Stimulated activated CD8-positive, alpha-beta memory T cell treated with anti-CD3 and anti-CD28 coated beads, Interleukin-4, amount 100 ng/mL, for 1 hour (primary cell): ENCODE results near the gene PCSK6.

Experiments used
- DNase-seq, 2 donors: peaks; one replicate each; pipeline ENCODE4 v3.0.0-alpha.2; 2020; ENCODE audit warnings: low read depth in 2 of 2, low spot score in 1 of 2

PCSK6 gene

DNA sequence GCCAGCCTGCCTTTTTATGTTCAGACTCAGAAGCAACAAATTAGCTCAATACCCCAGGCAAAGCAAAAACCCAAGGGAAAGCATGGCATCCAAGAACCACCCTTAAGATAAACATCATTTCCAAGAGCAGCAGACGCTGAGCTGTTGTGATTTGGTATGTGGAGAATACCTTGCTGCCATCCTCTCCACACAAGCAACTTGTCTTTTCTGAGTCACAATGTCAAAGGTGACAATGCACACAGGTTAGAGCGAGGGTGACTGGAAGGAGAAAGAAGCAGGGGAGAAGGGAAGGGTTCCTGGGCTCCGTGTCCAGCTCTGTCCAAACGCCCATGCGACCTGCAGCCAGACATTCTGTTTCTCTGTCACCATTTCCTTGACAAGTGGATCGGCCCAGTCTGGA is 6.0 kb downstream of the PCSK6 start:
- DNase-seq = no peak

DNA sequence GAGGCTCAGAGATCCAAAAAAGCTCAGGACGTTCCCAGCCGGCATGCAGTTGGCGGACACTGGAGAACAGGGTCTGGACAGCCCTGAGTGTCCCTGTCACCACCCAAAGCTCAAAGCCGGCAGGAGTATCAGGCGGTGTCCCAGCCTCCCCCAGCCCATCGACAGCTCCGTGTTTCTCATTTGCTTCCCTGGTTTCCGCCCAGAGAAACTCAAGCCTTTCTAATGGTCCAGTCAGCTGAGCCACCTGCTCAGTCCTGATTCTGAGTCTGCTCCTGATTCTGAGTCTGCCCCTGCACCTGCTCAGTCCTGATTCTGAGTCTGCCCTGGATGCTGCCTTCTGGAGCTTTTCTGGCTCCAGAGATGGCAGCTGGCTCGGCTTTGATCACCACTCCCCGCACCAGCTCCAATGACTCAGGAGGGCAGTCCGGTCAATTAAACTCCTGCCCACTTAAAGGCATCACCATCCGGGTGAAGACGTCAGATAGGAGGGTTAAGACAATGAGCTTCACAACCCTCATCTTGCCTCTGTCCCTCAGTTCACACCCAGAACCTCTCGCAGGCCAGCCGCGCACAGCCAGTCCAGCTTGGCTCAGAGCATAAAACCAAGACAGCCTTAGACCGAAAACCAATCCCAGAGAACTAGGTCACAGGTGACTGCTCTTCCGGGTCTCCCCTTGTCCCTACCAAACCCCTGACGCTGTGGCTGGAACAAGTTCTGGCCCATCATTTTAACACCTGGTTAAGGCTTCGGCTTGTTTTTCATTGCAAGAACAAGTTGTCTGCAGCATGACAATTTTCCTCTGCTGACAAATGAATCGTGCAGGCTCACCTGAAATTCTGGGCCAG is 6.8 kb downstream of the PCSK6 start:
- DNase-seq = no peak

DNA sequence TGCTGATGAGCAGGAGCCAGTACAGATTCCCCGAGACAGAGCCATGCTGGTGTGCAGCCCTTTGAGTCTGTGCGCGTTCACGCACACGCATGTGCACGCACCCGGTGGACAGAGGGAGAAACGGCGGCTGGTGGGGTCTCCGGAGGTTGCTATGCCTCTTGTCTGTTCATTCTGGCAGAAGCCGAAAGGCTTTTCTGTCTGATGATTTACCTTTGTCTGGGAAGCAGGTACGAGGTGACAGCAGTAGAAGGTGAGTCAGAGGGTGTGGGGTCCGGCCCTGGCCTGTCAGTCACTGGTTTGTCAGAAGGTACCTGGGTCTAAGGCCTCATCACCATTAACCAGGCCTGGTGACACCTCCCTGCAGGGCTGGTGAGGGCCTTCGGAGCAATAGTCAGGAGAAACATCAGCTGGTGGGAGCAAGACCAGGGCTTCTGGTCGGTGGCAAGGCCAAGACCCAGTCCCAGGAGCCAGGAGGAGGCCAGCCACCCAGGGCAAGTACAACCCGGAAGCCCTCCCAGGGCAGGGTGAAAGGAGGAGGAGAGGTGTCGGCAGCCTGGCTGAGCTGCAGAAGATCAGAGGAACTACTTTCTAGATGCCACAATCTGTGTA is 7.5 kb downstream of the PCSK6 start:
- no peak for DNase-seq

DNA sequence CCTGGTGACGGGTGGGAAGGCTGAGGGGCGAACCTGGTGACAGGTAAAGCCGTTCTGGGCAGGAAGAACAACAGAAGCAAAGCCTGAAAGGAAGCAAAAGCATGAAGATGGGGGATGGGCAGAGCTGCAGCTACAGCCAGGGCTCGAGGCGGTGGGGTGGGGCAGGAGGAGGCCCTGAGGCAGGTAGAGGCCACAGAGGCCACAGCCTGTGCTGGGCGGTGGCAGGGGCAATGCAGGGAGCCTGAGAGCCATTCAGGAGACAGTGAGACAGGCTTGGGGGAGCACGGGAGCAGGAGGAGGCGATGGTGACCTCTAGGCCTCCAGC is 8.2 kb downstream of the PCSK6 start:
- no peak for DNase-seq

DNA sequence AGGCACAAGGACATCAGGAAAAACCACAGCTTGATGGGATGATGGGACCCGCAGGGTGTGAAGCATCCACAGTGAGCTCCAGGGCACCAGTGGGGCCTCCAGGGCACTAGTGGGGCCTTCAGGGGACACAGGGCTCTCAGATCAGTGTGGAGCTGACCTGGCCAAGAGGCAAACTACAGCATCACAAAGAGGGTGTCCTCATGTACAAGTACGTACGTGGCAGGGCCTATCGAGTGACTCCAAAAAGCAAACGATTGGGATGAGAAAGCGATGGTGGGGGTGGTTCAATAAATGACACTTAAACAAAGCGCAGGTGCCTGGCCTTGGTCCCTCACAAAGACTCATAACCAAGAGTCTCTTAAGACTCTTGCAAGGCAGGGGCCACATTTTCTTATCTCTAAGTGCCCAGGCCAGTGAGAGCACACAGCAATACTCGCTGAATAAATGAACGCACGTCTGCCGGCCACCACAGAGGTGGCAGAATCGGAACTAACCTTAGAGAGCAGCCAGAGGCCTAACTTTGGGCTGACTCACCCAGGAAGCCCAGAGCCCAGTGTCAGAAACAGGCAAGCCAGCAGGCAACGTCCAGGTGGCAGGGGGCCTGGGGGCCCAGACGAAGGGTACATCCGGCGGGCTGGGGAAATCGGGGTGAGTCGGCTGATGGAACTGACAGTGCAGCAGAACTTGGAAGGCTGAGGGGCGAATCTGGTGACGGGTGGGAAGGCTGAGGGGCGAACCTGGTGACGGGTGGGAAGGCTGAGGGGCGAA is 8.7 kb downstream of the PCSK6 start:
- no peak for DNase-seq

DNA sequence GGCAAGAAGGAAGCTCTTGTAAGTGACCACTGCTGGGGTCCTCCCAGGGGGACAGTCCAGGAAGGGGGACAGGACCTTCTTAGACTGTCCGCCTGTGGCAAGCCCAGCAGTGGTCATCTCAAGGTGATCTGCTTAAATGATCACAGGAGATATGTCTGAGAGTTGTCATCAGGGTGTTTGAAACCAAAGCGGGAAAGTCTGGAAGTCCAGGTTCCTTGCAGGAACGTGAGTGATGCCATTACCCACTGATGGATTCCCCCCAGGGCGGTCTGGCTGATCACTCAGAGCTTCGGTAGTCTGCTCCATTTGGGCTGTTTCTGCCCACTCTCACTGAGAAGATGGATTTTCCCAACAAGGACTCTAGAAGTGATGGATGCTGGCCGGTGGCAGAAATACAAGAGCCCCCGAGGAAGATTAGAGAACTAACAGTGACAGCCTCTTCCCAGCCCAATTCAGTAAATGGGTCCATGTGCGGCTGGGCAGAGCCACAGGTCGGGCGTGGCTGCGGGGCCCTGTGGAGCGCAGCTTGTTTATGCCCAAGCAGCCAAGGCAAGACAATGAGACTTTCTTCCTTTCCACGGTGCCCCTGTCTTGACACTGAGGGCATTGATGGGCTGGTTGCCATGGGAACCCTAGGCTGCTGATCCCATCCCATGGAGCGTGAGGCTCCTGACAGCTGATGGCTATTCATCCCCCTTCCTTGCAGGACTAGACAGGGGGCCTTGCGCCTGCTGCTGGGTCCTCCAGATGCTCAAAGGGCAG is 9.5 kb downstream of the PCSK6 start:
- no peak for DNase-seq

DNA sequence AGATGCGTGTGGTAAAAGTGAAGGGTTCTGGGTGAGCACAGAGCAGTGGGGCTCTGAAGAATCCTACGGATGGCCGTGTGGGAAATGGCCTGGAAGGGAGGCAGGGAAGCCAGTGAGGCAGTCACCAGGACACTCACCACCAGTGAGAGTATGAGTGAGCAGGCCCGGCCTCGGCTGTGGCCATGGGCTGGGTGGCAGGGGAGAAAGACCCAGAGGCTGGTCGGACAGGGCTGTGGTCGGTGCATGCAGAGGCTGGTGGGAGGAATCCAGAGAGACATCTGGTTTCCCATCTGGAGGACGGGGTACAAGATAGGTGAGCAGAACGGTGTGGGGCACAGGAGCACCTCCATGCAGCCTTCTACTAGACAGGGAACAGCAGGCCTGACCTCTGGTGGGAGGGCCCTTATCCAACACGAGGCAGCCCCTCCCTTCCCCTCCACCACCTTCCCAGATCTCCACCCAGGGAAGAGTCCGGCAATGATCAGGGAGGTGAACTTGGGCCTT is 10.1 kb downstream of the PCSK6 start:
- DNase-seq = no peak

DNA sequence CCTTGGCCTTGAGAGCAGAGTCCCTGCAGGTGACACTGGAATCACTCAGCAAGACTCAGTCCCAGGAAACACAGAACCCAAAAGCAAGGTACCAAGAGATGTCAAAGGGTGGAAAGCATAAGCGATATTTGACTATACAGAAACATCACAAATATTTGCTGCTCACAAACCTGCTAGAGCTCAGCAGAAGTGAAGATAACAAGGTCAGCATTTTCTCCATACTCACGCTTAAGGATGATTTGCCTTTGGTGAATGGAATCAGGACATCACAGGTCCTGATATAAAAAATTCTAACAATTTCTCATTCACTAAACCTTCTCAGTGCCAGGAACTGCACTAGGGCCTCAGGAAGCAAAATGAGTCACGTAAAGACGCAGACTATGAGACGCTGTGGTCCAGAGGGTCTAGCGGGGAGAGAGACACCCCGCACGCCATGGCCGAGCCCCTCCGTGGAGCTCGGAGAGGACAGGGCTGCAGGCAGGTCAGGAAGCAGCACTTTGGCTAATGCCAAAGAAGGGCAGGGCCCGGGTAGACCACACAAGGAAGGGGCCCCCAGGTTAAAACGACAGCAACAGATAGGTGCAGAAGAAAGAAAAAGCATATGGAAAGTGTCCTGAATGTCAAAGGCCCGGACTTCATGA is 10.7 kb downstream of the PCSK6 start:
- DNase-seq = no peak

DNA sequence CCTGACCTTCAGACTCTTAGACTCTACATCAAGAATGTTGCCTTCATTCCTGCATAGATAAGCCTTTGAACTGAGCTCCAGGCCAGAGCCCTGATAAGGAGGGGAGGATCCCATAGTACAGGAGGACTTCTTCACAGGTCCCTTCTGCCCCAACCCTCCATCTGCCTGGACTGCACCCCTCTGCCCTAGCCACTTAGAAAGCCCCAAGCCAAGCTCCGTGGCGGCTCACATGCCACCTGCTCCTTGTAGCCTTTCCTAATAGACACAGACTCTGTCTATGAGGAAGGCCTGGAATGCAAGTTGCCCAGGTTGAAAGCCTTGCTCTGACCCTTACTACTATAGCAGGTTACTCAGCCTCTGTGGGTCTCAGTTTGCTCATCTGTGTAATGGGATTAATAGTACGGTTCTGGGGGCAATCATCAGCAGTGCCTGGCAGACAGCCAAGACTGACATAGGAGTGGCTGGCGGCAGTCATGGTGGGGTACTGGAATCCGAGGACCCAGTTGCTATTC is 11.6 kb downstream of the PCSK6 start:
- no peak for DNase-seq

DNA sequence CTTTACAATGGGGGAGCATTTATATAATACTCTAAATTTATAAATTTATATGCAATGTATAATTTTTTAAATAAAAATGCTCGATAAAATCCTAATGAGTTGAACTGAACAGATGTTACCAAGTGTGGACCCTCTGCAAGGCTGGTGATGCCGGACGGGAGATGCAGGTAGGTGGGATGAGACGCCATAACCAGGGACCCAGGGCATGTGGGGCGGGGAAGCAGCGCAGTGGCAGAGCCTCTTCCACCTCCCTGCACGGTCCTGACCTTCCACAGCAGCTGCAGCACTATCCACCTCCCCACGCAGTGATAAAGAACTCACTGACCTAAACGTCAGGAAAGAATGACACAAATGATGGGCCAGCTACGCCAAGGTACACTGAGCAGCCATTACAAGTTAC is 12.8 kb downstream of the PCSK6 start:
- DNase-seq = no peak

DNA sequence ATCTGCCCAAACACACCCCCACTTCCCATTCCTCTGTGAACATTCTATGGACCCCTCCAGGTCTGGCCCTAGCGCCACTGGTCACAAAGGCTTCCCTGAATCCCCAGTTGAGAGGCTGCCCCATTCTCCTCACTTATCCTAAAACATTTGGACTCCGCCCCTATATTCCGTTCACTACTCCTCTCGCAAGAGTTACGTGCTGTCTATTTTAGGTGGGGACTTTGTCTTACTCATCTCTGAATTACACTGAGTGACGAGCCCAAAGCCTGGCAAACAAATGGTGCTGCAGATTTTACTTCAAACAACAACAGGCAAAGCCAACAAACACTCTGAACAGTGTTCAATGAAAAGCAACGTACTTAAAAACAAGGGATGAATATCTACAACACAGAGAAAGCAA is 14.5 kb downstream of the PCSK6 start:
- DNase-seq = no peak

DNA sequence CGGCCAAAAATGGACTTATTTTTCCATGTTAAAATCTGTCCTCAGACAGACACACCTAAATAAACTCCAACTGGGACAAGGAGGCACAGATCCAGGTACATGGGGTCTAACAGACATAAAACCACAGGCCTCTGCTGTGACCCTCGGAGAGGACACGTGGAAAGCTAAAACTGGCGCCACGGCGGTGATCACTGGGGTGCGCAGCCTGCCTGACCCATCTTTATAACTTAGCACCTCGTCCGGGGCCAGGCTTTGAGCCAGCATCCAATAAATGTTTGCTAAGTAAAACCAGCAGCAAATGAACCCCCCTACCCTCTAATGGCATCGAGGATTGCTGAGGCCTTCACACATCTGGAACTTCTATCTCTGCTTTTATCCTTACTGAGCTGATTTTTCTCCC is 15.3 kb downstream of the PCSK6 start:
- no peak for DNase-seq

DNA sequence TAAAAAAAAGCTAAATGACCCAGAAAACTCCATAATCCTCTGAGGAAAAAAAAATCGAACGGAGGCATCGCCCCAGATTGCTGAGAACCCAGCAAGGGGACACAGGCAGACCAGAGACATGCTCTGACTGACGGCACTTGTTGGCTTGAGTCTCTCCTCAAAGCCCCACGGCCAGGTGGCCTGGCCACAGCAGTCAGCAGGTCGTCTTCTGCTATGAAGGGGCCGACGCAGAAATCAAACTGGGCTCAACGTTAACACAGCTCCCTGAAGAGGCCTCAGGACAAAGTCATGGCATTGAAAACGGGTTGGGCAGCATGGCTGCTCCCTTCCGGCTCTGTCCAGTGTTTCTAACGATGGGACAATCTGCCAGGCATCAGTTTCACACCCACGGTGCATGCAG is 17.5 kb downstream of the PCSK6 start:
- DNase-seq = no peak

DNA sequence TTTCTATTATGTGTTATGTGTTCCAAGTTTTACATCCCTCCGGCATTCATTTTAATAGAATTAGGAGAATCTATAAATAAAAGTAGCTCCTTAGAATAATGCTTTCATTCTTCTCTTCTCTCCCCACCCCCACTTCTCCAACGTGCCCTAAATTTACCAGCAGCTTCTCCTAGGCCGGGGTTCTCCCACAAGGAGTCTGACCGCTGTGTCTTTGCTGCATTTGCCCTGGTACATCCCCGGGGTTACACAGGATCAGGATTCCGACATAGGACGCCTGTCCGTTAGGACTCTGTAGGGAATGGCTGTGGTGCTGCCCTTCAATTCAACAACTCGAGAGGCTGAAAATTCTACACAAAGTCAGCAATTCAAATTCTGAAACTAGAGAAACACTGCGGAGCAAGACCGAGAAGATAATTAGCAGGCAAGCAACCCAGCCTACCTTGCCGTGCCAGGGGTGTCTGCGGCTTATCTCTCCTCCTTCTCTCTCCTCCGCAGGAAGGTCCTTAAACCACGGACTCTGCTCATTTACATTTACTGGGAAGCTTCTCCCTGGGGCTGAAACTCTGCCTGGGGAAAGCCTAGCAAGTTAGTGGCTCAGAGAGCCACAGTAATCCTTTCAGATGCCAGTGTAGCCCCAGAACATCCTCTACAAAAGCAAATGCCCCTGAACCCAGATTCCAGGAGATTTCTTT is 18.8 kb downstream of the PCSK6 start:
- DNase-seq = no peak

DNA sequence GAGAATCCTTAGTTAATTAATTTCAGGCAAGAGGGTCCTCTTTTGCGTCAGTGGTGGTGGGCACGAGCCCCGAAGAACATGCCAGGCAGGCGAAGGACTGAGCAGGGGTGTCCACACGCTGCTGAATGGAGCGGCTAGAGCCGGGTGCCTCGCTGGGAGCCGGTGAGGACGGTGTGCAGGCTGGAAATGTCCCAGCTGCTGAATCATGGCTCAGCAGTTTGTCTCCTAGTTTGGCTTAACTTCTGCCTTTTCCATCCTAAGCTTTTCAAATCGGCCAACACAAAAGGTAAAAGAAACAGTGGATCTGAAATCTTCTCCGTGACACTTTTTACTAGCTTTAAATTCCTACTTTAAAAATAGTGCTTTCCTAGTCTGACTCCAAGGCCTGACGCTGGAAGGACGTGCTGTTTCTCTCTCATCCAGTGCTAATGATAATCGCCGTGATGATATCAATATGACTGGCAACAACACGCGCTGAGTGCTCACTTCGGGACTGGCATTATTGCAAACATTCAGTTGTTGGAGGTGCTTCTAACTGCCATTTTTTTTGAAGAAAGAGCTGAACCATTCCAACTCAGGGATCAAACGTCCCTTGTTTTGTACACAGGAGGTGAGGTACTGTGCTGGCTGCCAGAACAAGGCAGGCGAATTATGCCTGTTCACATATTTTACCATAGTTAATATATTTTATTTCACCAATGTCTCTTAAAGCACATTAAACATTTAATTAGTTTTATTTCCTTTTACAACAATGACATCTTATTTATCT is 19.8 kb downstream of the PCSK6 start:
- no peak for DNase-seq

DNA sequence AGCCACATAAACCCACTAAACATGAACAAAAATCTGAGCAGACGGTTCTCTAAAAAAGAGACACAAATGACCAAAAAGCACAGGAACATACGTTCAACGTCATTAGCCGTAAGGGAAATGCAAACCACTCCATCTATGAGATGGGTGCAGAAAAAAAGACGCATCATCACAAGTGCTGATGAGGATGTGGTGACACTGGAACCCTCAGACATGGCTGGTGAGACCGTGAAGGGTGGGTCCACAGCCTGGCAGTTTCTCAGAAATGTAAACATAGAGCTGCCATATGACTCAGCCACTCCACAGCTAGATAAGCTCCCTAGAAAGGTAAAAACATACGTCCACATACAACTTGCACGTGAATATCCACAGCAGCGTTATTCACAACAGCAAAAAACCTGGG is 23.3 kb downstream of the PCSK6 start:
- DNase-seq = no peak

DNA sequence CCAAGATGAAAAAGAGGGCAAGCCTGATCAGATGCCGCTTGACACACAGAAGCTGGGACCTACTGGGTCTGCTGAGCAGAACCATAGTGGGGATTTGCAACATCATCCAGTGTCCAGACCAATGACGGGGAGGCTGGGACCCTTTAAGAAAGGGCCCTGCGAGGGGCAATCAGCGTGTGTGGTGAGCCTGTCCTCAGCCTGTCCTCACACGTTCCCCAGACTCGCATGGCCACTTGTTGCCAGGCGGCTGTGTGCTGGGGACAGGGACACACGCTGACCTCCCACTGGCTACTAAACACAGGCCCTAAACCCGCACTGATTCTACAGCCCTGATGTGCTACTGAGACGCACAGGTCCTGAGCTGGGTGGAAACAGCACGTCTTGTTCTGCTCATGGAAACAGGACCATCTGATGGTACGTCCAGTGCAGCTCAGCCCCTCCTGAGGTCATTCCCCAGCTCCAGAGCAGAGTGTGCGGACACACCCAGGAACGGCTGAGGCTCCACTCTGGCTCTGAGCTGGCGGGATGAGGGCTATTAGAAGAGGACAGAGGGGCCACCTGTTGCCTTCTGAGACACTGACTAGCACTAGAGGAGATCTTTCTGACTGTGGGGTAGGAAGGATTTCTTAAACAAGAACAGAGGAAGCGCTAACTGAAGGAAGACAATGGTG is 24.4 kb downstream of the PCSK6 start:
- DNase-seq = no peak

DNA sequence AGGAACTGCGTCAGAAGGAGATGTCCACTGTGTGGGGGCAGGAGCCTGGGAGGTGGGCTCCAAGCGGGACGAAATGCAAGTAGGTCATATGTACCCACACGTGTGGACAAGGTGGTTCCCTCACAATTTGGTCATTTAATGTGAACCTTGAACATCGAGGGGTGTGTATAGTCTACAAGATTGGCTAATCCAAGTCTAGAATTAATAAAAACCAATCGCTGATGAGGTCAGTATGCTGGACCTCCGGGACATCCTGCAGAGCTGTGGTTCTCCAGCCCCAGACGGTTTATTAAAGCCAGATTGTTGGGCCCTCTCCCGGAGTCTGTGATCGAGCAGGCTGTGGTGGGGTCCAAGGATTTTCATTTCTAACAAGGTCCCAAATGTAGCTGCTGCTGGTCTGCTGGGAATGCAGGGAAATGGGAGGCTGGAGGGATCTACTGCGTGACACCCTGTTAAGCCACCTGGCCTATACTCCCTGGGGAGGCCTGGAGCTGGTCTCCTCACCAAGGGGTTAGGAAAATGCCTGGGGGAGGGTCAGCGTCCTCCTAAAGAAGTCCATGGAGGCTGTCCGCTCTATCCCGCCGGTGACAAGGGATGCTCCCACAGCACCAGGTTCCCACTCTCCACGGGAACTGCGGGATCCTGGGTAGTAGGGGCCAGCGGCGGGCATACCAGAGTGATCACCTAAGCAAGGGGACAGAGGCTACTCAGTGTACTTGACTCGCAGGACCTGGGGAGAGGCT is 25.1 kb downstream of the PCSK6 start:
- no peak for DNase-seq
